OCI-LY1 (cell line): ENCODE results near the gene UPF1.

Experiments
- H2AFZ ChIP-seq: fragments of 200-600 bp; sonication (generic), shearing (Covaris generic); 2 replicates; pipeline ENCODE4 v1.6.0; 2014; ENCODE audit warnings: antibody characterized with exemption, mild to moderate bottlenecking, low read length
- H3F3A ChIP-seq: fragments of 200-600 bp; sonication (generic), shearing (Covaris generic); 2 replicates; pipeline ENCODE4 v1.6.0; 2014; ENCODE audit warnings: mild to moderate bottlenecking, antibody characterized with exemption, low read length, moderate library complexity; ENCODE audit not compliant: insufficient read depth
- H3K27ac ChIP-seq: fragments of 200-600 bp; sonication (generic); 2 replicates; pipeline ENCODE4 v1.5.1; 2014; ENCODE audit warnings: low read length, mixed run types, mild to moderate bottlenecking, low read depth; ENCODE audit not compliant: poor library complexity, severe bottlenecking
- H3K27me3 ChIP-seq: fragments of 200-600 bp; sonication (generic); 2 replicates; pipeline ENCODE4 v1.6.0; 2014; ENCODE audit warnings: antibody characterized with exemption, mild to moderate bottlenecking, low read length, moderate library complexity; ENCODE audit not compliant: insufficient read depth
- H3K36me3 ChIP-seq: fragments of 200-600 bp; sonication (generic); 2 replicates; pipeline ENCODE4 v1.6.1; 2014; ENCODE audit warnings: mild to moderate bottlenecking, antibody characterized with exemption, low read length, moderate library complexity, mixed read lengths; ENCODE audit not compliant: insufficient read depth
- H3K4me1 ChIP-seq: fragments of 200-600 bp; sonication (generic); 2 replicates; pipeline ENCODE4 v1.5.1; 2014; ENCODE audit warnings: mild to moderate bottlenecking, low read length, moderate library complexity; ENCODE audit not compliant: insufficient read depth, severe bottlenecking
- H3K4me2 ChIP-seq: fragments of 200-600 bp; sonication (generic), shearing (Covaris generic); 2 replicates; pipeline ENCODE4 v1.6.1; 2014; ENCODE audit warnings: low read length
- H3K4me3 ChIP-seq: fragments of 200-600 bp; sonication (generic); 2 replicates; pipeline ENCODE4 v1.5.1; 2014; ENCODE audit warnings: low read length, low read depth, mild to moderate bottlenecking, mixed read lengths; ENCODE audit not compliant: poor library complexity, severe bottlenecking
- H3K79me2 ChIP-seq: fragments of 200-600 bp; shearing (Covaris generic); 2 replicates; pipeline ENCODE4 v1.6.1; 2016; ENCODE audit warnings: mixed run types, low read length, mixed read lengths; ENCODE audit not compliant: insufficient read depth
- H3K9ac ChIP-seq: fragments of 200-600 bp; sonication (generic), shearing (Covaris generic); 2 replicates; pipeline ENCODE4 v1.6.1; 2014; ENCODE audit warnings: mild to moderate bottlenecking, low read length, mixed read lengths
- H3K9me2 ChIP-seq: fragments of 200-600 bp; sonication (generic), shearing (Covaris generic); 2 replicates; pipeline ENCODE4 v1.6.1; 2014; ENCODE audit warnings: low read depth, mild to moderate bottlenecking, low read length, mixed read lengths
- H3K9me3 ChIP-seq: fragments of 200-600 bp; shearing (Covaris generic); 2 replicates; pipeline ENCODE4 v1.6.1; 2014; ENCODE audit warnings: low read length, mixed read lengths
- H4K20me1 ChIP-seq: fragments of 200-600 bp; sonication (generic), shearing (Covaris generic); 2 replicates; pipeline ENCODE4 v1.6.0; 2016; ENCODE audit warnings: mild to moderate bottlenecking, low read length; ENCODE audit not compliant: insufficient read depth
- EZH2 ChIP-seq: fragments of 200-600 bp; sonication (generic), shearing (Covaris generic); IDR thresholded peaks from 2 replicates; pipeline ENCODE4 v1.8.0; 2017; ENCODE audit warnings: borderline replicate concordance, mixed run types, mild to moderate bottlenecking, antibody characterized with exemption, low read length, moderate library complexity, mixed read lengths
- TF ChIP-seq, protein P1 (sequence below): fragments of 200-600 bp; sonication (generic), shearing (Covaris generic); IDR thresholded peaks from 2 replicates; pipeline ENCODE4 v1.5.1; 2017; ENCODE audit warnings: mild to moderate bottlenecking, antibody characterized with exemption, low read length, moderate library complexity, mixed read lengths

Gene UPF1

DNA sequence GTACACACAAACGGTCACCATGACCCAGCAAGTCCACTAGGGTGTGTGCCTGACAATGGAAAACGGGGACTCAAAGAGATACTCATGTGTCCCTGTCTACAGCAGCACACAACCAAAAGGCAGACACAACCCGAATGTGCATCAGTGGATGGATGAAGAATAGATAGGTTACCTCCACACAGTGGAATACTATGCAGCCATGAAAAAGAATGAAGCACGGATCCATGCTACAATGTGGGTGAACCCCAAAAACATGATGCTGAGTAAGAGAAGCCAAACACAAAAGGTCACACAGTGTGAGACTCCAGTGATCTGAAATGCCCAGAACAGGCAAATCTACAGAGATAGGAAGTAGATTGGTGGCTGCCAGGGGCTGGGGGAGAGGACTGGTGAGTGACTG, 55.2 kb downstream of the UPF1 start:
- Histone ChIP-seq H3K4me1 (no peaks in the 10 kb centered on the region), H3K9me3 (no peaks in the 10 kb centered on the region), H3K4me3 (no peak overlapping the region), H2AFZ (no peak overlapping the region), H3F3A (no peaks in the 10 kb centered on the region), H3K9ac (no peak overlapping the region), H3K27me3 (peaks cover 8% of the 10 kb centered on the region), H3K79me2 (no peaks in the 10 kb centered on the region), H3K36me3 (no peaks in the 10 kb centered on the region), H3K9me2 (no peaks in the 10 kb centered on the region), H3K4me2 (no peak overlapping the region), H4K20me1 (no peaks in the 10 kb centered on the region), H3K27ac (no peak overlapping the region)
- TF ChIP-seq, protein P1, sequence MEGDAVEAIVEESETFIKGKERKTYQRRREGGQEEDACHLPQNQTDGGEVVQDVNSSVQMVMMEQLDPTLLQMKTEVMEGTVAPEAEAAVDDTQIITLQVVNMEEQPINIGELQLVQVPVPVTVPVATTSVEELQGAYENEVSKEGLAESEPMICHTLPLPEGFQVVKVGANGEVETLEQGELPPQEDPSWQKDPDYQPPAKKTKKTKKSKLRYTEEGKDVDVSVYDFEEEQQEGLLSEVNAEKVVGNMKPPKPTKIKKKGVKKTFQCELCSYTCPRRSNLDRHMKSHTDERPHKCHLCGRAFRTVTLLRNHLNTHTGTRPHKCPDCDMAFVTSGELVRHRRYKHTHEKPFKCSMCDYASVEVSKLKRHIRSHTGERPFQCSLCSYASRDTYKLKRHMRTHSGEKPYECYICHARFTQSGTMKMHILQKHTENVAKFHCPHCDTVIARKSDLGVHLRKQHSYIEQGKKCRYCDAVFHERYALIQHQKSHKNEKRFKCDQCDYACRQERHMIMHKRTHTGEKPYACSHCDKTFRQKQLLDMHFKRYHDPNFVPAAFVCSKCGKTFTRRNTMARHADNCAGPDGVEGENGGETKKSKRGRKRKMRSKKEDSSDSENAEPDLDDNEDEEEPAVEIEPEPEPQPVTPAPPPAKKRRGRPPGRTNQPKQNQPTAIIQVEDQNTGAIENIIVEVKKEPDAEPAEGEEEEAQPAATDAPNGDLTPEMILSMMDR: no peak
- TF ChIP-seq EZH2: no peak

DNA sequence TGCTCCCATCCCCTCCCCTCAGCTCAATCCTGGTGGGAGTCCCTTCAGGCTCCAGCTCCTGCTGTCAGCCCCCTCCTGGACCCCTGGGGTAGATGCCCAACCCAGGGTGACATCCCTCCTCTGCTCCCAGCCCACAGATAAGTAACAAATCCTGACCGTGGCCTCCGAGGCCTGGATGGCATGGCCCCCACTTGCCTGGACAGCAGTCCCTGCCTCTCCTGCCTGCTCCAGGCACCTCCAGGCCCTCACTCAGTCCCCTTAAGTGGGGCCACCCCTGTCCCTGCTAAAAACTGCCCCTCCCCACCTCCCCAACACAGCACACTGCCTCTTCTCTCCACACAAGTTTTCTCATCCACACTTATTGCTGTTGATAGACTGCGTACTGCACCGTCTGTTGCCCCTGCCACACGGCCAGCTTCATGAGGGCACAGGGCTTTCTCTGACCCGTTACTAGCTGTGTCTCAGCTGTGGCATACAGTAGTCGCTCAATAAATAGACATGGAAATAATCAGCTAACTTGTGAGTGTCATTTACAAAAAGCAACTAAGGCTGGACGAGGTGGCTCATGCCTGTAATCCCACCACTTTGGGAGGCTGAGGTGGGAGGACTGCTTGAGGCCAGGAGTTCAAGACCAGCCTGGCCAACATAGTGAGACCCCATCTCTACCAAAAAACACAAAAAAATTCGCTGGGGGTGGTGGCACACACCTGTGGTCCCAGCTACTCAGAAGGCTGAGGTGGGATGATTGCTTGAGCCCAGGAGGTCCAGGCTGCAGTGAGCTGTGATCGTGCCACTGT, 58.4 kb downstream of the UPF1 start:
- no peak overlapping the region for H2AFZ ChIP-seq
- no peaks in the 10 kb centered on the region for H3K9me2 ChIP-seq
- no peaks in the 10 kb centered on the region for H4K20me1 ChIP-seq
- H3K4me2 ChIP-seq: no peak overlapping the region
- H3K9me3 ChIP-seq: no peaks in the 10 kb centered on the region
- no peaks in the 10 kb centered on the region for H3K4me1 ChIP-seq
- no peaks in the 10 kb centered on the region for H3F3A ChIP-seq
- H3K27ac ChIP-seq: no peak overlapping the region
- peaks cover 8% of the 10 kb centered on the region for H3K27me3 ChIP-seq
- no peaks in the 10 kb centered on the region for H3K36me3 ChIP-seq
- no peak overlapping the region for H3K9ac ChIP-seq
- H3K79me2 ChIP-seq: no peaks in the 10 kb centered on the region
- TF ChIP-seq, protein P1: no peak
- no peak overlapping the region for H3K4me3 ChIP-seq

DNA sequence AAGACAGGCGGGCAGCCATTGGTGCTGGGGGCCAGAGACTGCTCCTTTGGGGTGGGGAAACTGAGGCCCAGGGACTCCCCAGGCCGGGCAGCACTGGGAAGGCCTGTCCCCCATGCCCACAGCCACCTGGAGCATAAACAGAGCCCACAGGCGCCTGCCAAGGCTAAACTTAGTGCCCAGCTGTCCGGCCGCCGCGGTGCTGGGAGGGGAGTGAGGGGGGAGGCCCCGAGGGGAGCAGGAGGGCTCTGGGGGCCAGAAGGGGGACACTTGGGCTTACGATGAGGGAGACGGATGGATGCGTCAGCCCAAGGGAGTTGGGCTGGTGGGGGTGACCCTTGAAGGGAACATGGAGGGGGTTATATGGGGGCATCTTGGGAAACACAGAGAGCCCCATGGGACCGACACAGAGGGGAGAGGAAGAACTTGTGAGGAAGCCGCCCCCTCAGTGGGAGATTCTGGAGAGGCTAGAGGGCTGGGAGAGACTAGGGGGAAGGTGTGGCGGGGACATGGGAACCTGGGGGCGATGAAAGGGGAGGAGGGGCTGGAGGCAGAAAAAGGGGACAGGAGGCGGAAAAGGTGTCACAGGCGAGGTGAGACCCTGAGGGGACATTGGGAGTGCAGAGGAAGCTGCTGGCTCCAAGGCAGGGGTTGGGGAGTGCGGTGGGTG, 62.0 kb downstream of the UPF1 start:
- no peaks in the 10 kb centered on the region for H3K79me2 ChIP-seq
- no peaks in the 10 kb centered on the region for H3K9me2 ChIP-seq
- H3K4me1 ChIP-seq: no peaks in the 10 kb centered on the region
- no peak for TF ChIP-seq EZH2
- TF ChIP-seq, protein P1: no peak
- no peak overlapping the region for H3K4me2 ChIP-seq
- no peak overlapping the region for H3K9ac ChIP-seq
- H3K27me3 ChIP-seq: no peaks in the 10 kb centered on the region
- H3K9me3 ChIP-seq: no peaks in the 10 kb centered on the region
- H3K4me3 ChIP-seq: no peak overlapping the region
- H3K36me3 ChIP-seq: no peaks in the 10 kb centered on the region; the same call in 1 of the 2 replicates
- no peak overlapping the region for H2AFZ ChIP-seq
- H4K20me1 ChIP-seq: no peaks in the 10 kb centered on the region
- no peak overlapping the region for H3K27ac ChIP-seq
- H3F3A ChIP-seq: no peaks in the 10 kb centered on the region
